ENCODE measurements around the gene PLA2G4E.

GRCh38 chr15:41993472-41994170 lies 27.2 kb downstream of the PLA2G4E start:
- TF ChIP-seq CTCF (IDR thresholded peaks at IDR 0.05): no peak
- TF ChIP-seq POLR2A (IDR thresholded peaks at IDR 0.05): no peak

Data from esophagus squamous epithelium (tissue), 4 donors.